DMS153 (cell line): ENCODE data around the gene STX1A.

Experiments
- DNase-seq: peaks from one replicate; lab custom pipeline; 2025; lab: John Stamatoyannopoulos, UW

The STX1A gene

DNA sequence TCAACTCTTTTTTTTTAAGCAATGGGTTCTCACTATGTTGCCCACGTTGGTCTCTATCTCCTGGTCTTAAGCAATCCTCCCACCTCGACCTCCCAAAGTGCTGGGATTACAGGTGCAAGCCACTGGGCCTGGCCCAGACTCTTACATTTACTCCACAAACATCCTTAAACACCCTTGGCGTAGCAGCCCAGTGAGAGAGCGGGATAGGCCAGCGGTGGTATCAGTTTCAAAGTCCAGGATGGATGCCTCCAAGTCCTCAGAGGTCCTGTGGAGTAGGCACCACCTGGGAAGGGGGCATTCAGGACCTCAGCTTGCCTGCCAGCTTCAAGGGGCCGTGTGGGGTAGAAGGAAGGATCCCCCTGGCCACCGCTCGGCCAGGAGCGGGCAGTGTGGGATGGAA is 69.9 kb downstream of the STX1A start:
- DNase-seq, result no peak
